Keratinocyte (primary cell): ENCODE data around the gene GPR32. TPM values are rescaled to one million over a fixed set of nuclear protein-coding genes. Genes with fewer than 3 reads are reported as not detected.

Source experiments
- DNase-seq: peaks from one replicate; pipeline ENCODE4 v3.0.0-alpha.2; 2011; ENCODE audit warnings: low read depth, missing footprints, low spot score
- FAIRE-seq: peaks from 2 replicates; lab custom pipeline; 2011; peaks lifted over from hg19 to GRCh38; lab: Jason Lieb, UNC
- H2AFZ ChIP-seq: 2 replicates; pipeline ENCODE4 v1.6.0; 2012; ENCODE audit warnings: low read length, control low read depth, inconsistent platforms; ENCODE audit not compliant: control insufficient read depth
- H3K27ac ChIP-seq: 2 replicates; pipeline ENCODE4 v1.5.1; 2011; ENCODE audit warnings: low read length; ENCODE audit not compliant: control insufficient read depth, insufficient read depth
- H3K27me3 ChIP-seq: 3 replicates; pipeline ENCODE4 v1.6.0; 2011; ENCODE audit warnings: low read length; ENCODE audit not compliant: control insufficient read depth, insufficient read depth; ENCODE audit errors: extremely low read depth
- H3K36me3 ChIP-seq, 2 experiments: 2 replicates in 1 of 2; 3 replicates in 1 of 2; pipeline ENCODE4 v1.5.1; 2011; ENCODE audit warnings: low read length in 2 of 2, mild to moderate bottlenecking in 1 of 2; ENCODE audit not compliant: control insufficient read depth in 2 of 2, insufficient read depth in 2 of 2; ENCODE audit errors: extremely low read depth in 1 of 2
- H3K4me1 ChIP-seq: 3 replicates; pipeline ENCODE4 v1.5.1; 2011; ENCODE audit warnings: low read length; ENCODE audit not compliant: control insufficient read depth, insufficient read depth; ENCODE audit errors: extremely low read depth
- H3K4me2 ChIP-seq: 3 replicates; pipeline ENCODE4 v1.6.0; 2011; ENCODE audit warnings: low read depth, low read length; ENCODE audit not compliant: control insufficient read depth, insufficient read depth; ENCODE audit errors: extremely low read depth
- H3K4me3 ChIP-seq, 3 experiments: fragments of 200-600 bp in 1 of 3; sonication (generic) in 1 of 3; 2 replicates in 2 of 3; 3 replicates in 1 of 3; pipeline ENCODE4 v1.5.1; 2011 to 2016; ENCODE audit warnings: low read length in 3 of 3, mild to moderate bottlenecking in 3 of 3, control low read depth in 2 of 3, inconsistent platforms in 1 of 3, low read depth in 1 of 3, mixed read lengths in 1 of 3, mixed run types in 1 of 3, moderate library complexity in 1 of 3; ENCODE audit not compliant: control insufficient read depth in 2 of 3, insufficient read depth in 2 of 3; ENCODE audit errors: extremely low read depth in 1 of 3
- H3K79me2 ChIP-seq: 2 replicates; pipeline ENCODE4 v1.6.0; 2012; ENCODE audit warnings: low read length; ENCODE audit not compliant: control insufficient read depth, insufficient read depth
- H3K9ac ChIP-seq: 3 replicates; pipeline ENCODE4 v1.6.0; 2011; ENCODE audit warnings: low read length; ENCODE audit not compliant: control insufficient read depth, insufficient read depth; ENCODE audit errors: extremely low read depth
- H3K9me1 ChIP-seq: 3 replicates; pipeline ENCODE4 v1.6.0; 2011; ENCODE audit warnings: low read length; ENCODE audit not compliant: control insufficient read depth, insufficient read depth; ENCODE audit errors: extremely low read depth
- H3K9me3 ChIP-seq: 2 replicates; pipeline ENCODE4 v1.5.1; 2012; ENCODE audit warnings: low read depth, low read length; ENCODE audit not compliant: control insufficient read depth
- H4K20me1 ChIP-seq: 3 replicates; pipeline ENCODE4 v1.6.0; 2011; ENCODE audit warnings: low read length; ENCODE audit not compliant: control insufficient read depth, insufficient read depth; ENCODE audit errors: extremely low read depth
- EZH2 ChIP-seq: IDR thresholded peaks from one replicate; pipeline ENCODE4 v1.6.1; 2012; ENCODE audit warnings: inconsistent platforms, mild to moderate bottlenecking, low read length, moderate library complexity
- dilution Hi-C: fragments of 300-500 bp; cut with MboI; formaldehyde crosslinking; loops from one replicate; pipeline ENCODE4 v1.7.0; 2020; ENCODE audit warnings: low sequenced_read_pairs; ENCODE audit not compliant: extremely low pct_ligation_motif_present
- polyA plus RNA-seq, 5 experiments: library from polyadenylated mRNA; depleted of rRNA in 3 of 5; stranded (reverse) in 3 of 5; stranded (forward) in 1 of 5; unstranded in 1 of 5; fragments of >200 nt; gene quantifications; 1 replicate in 1 of 5; 2 replicates in 3 of 5; 3 replicates in 1 of 5; pipeline versions ENCODE4 v1.2.1 to v1.2.3, GENCODE V29; 2011 to 2012; ENCODE audit warnings: missing spikeins in 2 of 5, low read depth in 1 of 5, low replicate concordance in 1 of 5
- TF ChIP-seq, protein P1 (sequence below), 3 experiments: IDR thresholded peaks in 1 of 3; conservative IDR thresholded peaks in 1 of 3; optimal IDR thresholded peaks in 1 of 3; 2 replicates in 2 of 3; 3 replicates in 1 of 3; pipeline versions ENCODE3 to v1.5.1; 2011; ENCODE audit warnings: low read length in 3 of 3, mild to moderate bottlenecking in 3 of 3, moderate library complexity in 2 of 3, control low read depth in 1 of 3, inconsistent platforms in 1 of 3; ENCODE audit not compliant: insufficient read depth in 2 of 3; ENCODE audit errors: extremely low read depth in 1 of 3

GPR32 gene
- polyA plus RNA-seq, 1 donor (not counting 4 experiments of a cell fraction or from before 2014, with no cell fraction given): not detected

DNA sequence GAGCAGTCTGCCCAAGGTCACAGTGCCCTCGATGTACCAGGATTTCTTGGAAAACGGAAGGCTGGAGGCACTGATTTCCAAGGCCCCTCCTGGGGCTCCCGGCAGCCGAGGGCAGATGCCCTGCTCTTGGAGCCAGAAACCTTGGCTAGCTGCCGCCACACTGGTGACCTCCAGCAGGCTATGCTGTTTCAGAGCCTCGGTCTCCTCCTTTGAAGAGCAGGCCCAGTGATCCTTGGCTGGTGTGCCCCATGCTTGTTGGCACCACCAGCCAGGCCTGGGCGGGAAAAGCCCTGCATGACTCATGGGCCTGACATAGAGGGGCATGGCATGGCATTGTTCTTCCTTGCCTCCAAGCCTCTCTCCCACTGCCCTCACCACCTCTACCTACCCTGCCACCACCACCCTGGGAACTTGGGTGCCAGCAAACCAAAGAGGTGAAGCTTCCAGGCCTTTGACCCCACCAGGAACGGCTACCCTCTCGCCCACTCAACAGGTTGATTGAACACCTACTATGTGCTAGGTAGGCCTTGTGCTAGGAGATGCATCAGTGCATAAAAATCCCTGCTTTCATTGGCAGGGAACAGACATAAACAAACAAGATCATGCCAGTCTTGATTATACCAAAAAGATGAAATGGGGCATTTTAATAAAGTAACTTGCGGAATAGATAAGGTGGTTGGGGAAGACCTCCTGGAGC, 48.7 kb upstream of the GPR32 start:
- TF ChIP-seq, protein P1, sequence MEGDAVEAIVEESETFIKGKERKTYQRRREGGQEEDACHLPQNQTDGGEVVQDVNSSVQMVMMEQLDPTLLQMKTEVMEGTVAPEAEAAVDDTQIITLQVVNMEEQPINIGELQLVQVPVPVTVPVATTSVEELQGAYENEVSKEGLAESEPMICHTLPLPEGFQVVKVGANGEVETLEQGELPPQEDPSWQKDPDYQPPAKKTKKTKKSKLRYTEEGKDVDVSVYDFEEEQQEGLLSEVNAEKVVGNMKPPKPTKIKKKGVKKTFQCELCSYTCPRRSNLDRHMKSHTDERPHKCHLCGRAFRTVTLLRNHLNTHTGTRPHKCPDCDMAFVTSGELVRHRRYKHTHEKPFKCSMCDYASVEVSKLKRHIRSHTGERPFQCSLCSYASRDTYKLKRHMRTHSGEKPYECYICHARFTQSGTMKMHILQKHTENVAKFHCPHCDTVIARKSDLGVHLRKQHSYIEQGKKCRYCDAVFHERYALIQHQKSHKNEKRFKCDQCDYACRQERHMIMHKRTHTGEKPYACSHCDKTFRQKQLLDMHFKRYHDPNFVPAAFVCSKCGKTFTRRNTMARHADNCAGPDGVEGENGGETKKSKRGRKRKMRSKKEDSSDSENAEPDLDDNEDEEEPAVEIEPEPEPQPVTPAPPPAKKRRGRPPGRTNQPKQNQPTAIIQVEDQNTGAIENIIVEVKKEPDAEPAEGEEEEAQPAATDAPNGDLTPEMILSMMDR (optimal IDR thresholded peaks at IDR 0.05 in 1 of 3, IDR thresholded peaks at IDR 0.05 in 1 of 3, conservative IDR thresholded peaks at IDR 0.05 in 1 of 3; ENCODE audit: extremely low read depth in 1 of 3, insufficient read depth in 2 of 3, low read length in 3 of 3): no peak
- no peak for TF ChIP-seq EZH2
- FAIRE-seq (no peak), DNase-seq (no peak)
- no peaks in the 10 kb centered on the region for H3K9me3 ChIP-seq
- dilution Hi-C loops: no loop called here
- H3K9ac ChIP-seq: no peak overlapping the region
- H3K27me3 ChIP-seq: peaks cover 28% of the 10 kb centered on the region
- peaks cover 4% of the 10 kb centered on the region for H4K20me1 ChIP-seq
- H3K4me1 ChIP-seq: peaks cover 14% of the 10 kb centered on the region
- no peaks in the 10 kb centered on the region for H3K36me3 ChIP-seq
- H3K9me1 ChIP-seq: no peaks in the 10 kb centered on the region
- H3K27ac ChIP-seq: no peak overlapping the region
- no peak overlapping the region for H2AFZ ChIP-seq
- H3K4me2 ChIP-seq: no peak overlapping the region
- no peak overlapping the region for H3K4me3 ChIP-seq
- H3K79me2 ChIP-seq: no peaks in the 10 kb centered on the region

DNA sequence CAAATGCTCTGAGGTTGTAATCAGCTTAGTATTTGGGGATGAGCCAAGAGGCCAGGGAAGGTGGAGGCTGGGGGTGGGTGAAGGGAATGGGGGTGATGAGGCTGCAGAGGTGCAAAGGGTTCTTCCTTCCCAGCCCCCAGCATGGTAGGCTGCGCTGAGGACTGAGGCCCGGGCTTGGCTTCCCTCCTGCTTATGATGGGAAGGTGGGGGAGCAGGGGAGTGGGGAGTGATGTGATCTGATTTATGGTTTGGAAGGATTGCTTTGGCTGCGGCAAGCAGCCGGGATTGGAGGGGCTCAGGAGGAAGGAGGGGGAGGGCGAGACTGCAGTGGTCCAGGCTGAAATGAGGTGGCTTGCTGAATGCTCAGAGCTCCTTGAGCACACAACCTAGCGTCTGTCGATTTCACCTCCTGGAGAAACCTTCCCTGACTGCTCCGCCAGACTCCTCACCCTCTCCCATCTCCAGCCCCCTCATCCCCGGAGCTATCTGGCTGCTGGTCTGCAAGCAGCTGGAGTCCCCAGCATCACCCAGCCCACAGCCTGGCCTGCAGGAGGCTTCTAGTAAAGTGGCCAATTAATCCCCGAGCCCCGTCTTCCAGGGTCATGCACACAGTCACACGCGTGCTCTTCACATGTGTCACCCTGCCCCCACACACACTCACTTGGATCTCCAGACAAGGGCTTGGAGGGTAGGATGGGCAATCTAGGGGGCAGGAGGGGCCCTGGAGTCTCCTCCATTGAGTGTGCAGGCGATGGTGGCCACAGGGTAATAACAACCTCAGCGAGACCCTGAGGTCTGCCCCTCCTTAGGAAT, 47.9 kb upstream of the GPR32 start:
- no peak overlapping the region for H3K4me2 ChIP-seq
- TF ChIP-seq, protein P1 (optimal IDR thresholded peaks at IDR 0.05 in 1 of 3, IDR thresholded peaks at IDR 0.05 in 1 of 3, conservative IDR thresholded peaks at IDR 0.05 in 1 of 3; ENCODE audit: extremely low read depth in 1 of 3, insufficient read depth in 2 of 3, low read length in 3 of 3): no peak
- no peak for TF ChIP-seq EZH2
- no peak overlapping the region for H3K9ac ChIP-seq
- no peak overlapping the region for H3K27ac ChIP-seq
- dilution Hi-C loops: no loop called here
- no peaks in the 10 kb centered on the region for H3K79me2 ChIP-seq
- H3K9me1 ChIP-seq: no peaks in the 10 kb centered on the region
- DNase-seq (no peak), FAIRE-seq (no peak)
- H3K36me3 ChIP-seq: no peaks in the 10 kb centered on the region
- no peak overlapping the region for H3K4me3 ChIP-seq
- peaks cover 14% of the 10 kb centered on the region for H3K4me1 ChIP-seq
- H2AFZ ChIP-seq: no peak overlapping the region
- H4K20me1 ChIP-seq: peaks cover 4% of the 10 kb centered on the region
- no peaks in the 10 kb centered on the region for H3K9me3 ChIP-seq
- peaks cover 21% of the 10 kb centered on the region for H3K27me3 ChIP-seq
